NCI-H1105 treated with DMSO at 0.1 percent for 48 hours (cell line): Measurements from ENCODE around the gene USP28.
"Not testable (repeated sequence)": the region's sequence is repeated elsewhere in the genome, so short reads cannot be mapped to it uniquely, and the experiment has no call there.

Experiments used
- DNase-seq: peaks from one replicate; lab custom pipeline; 2025; lab: John Stamatoyannopoulos, UW

The USP28 gene

GRCh38 chr11:113875234-113876073 is at the start of gene USP28:
TSS of gene USP28 (minus strand) at chr11:113875572. CDS start at chr11:113875501, 71 bp downstream.
- peak; percentile 92 for DNase-seq

- no peak for DNase-seq
Measured at GRCh38 chr11:113923572-113923971, 48.2 kb upstream of the USP28 start.

- not testable (repeated sequence) for DNase-seq
Measured at GRCh38 chr11:113911491-113911890, 36.1 kb upstream of the USP28 start.

GRCh38 chr11:113908098-113908497 is 32.7 kb upstream of the USP28 start:
- DNase-seq, result no peak

- no peak for DNase-seq
Measured at GRCh38 chr11:113907681-113908080, 32.3 kb upstream of the USP28 start.

- peak; percentile 42 for DNase-seq
Measured at GRCh38 chr11:113907152-113907551, 31.8 kb upstream of the USP28 start.

- no peak for DNase-seq
Measured at GRCh38 chr11:113906516-113906915, 31.1 kb upstream of the USP28 start.

- no peak for DNase-seq
Measured at GRCh38 chr11:113906038-113906437, 30.7 kb upstream of the USP28 start.

GRCh38 chr11:113904379-113905101 is 29.2 kb upstream of the USP28 start, which contains the start of gene HTR3B:
TSS of gene HTR3B (plus strand) at chr11:113904796. CDS start at chr11:113904934, 138 bp downstream.
- no peak for DNase-seq

- no peak for DNase-seq
Measured at GRCh38 chr11:113901141-113901540, 25.8 kb upstream of the USP28 start.

GRCh38 chr11:113896156-113896879 is 20.9 kb upstream of the USP28 start:
- DNase-seq, result peak; percentile 82

- DNase-seq, result no peak
Measured at GRCh38 chr11:113895367-113896155, 20.2 kb upstream of the USP28 start.

GRCh38 chr11:113894421-113894996 is 19.1 kb upstream of the USP28 start:
- DNase-seq, result no peak

- no peak for DNase-seq
Measured at GRCh38 chr11:113888848-113889247, 13.5 kb upstream of the USP28 start.

GRCh38 chr11:113885897-113886296 is 10.5 kb upstream of the USP28 start:
- DNase-seq, result no peak

- no peak for DNase-seq
Measured at GRCh38 chr11:113884361-113884836, 9.0 kb upstream of the USP28 start.

GRCh38 chr11:113881856-113882255 is 6.5 kb upstream of the USP28 start:
- no peak for DNase-seq

GRCh38 chr11:113880971-113881370 is 5.6 kb upstream of the USP28 start:
- DNase-seq, result no peak

GRCh38 chr11:113879446-113879845 is 4.1 kb upstream of the USP28 start:
- DNase-seq, result not testable (repeated sequence)

- no peak for DNase-seq
Measured at GRCh38 chr11:113877670-113878055, 2.3 kb upstream of the USP28 start.
